Keratinocyte (primary cell): ENCODE data around the gene SEC16B. TPM values are rescaled to one million over a fixed set of nuclear protein-coding genes. Genes with fewer than 3 reads are reported as not detected.

Experiments
- DNase-seq: peaks from one replicate; pipeline ENCODE4 v3.0.0-alpha.2; 2011; ENCODE audit warnings: low read depth, missing footprints, low spot score
- FAIRE-seq: peaks from 2 replicates; lab custom pipeline; 2011; peaks lifted over from hg19 to GRCh38; lab: Jason Lieb, UNC
- H2AFZ ChIP-seq: 2 replicates; pipeline ENCODE4 v1.6.0; 2012; ENCODE audit warnings: low read length, control low read depth, inconsistent platforms; ENCODE audit not compliant: control insufficient read depth
- H3K27ac ChIP-seq: 2 replicates; pipeline ENCODE4 v1.5.1; 2011; ENCODE audit warnings: low read length; ENCODE audit not compliant: control insufficient read depth, insufficient read depth
- H3K27me3 ChIP-seq: 3 replicates; pipeline ENCODE4 v1.6.0; 2011; ENCODE audit warnings: low read length; ENCODE audit not compliant: control insufficient read depth, insufficient read depth; ENCODE audit errors: extremely low read depth
- H3K36me3 ChIP-seq, 2 experiments: 2 replicates in 1 of 2; 3 replicates in 1 of 2; pipeline ENCODE4 v1.5.1; 2011; ENCODE audit warnings: low read length in 2 of 2, mild to moderate bottlenecking in 1 of 2; ENCODE audit not compliant: control insufficient read depth in 2 of 2, insufficient read depth in 2 of 2; ENCODE audit errors: extremely low read depth in 1 of 2
- H3K4me1 ChIP-seq: 3 replicates; pipeline ENCODE4 v1.5.1; 2011; ENCODE audit warnings: low read length; ENCODE audit not compliant: control insufficient read depth, insufficient read depth; ENCODE audit errors: extremely low read depth
- H3K4me2 ChIP-seq: 3 replicates; pipeline ENCODE4 v1.6.0; 2011; ENCODE audit warnings: low read depth, low read length; ENCODE audit not compliant: control insufficient read depth, insufficient read depth; ENCODE audit errors: extremely low read depth
- H3K4me3 ChIP-seq, 3 experiments: fragments of 200-600 bp in 1 of 3; sonication (generic) in 1 of 3; 2 replicates in 2 of 3; 3 replicates in 1 of 3; pipeline ENCODE4 v1.5.1; 2011 to 2016; ENCODE audit warnings: low read length in 3 of 3, mild to moderate bottlenecking in 3 of 3, control low read depth in 2 of 3, inconsistent platforms in 1 of 3, low read depth in 1 of 3, mixed read lengths in 1 of 3, mixed run types in 1 of 3, moderate library complexity in 1 of 3; ENCODE audit not compliant: control insufficient read depth in 2 of 3, insufficient read depth in 2 of 3; ENCODE audit errors: extremely low read depth in 1 of 3
- H3K79me2 ChIP-seq: 2 replicates; pipeline ENCODE4 v1.6.0; 2012; ENCODE audit warnings: low read length; ENCODE audit not compliant: control insufficient read depth, insufficient read depth
- H3K9ac ChIP-seq: 3 replicates; pipeline ENCODE4 v1.6.0; 2011; ENCODE audit warnings: low read length; ENCODE audit not compliant: control insufficient read depth, insufficient read depth; ENCODE audit errors: extremely low read depth
- H3K9me1 ChIP-seq: 3 replicates; pipeline ENCODE4 v1.6.0; 2011; ENCODE audit warnings: low read length; ENCODE audit not compliant: control insufficient read depth, insufficient read depth; ENCODE audit errors: extremely low read depth
- H3K9me3 ChIP-seq: 2 replicates; pipeline ENCODE4 v1.5.1; 2012; ENCODE audit warnings: low read depth, low read length; ENCODE audit not compliant: control insufficient read depth
- H4K20me1 ChIP-seq: 3 replicates; pipeline ENCODE4 v1.6.0; 2011; ENCODE audit warnings: low read length; ENCODE audit not compliant: control insufficient read depth, insufficient read depth; ENCODE audit errors: extremely low read depth
- CTCF ChIP-seq, 3 experiments: IDR thresholded peaks in 1 of 3; conservative IDR thresholded peaks in 1 of 3; optimal IDR thresholded peaks in 1 of 3; 2 replicates in 2 of 3; 3 replicates in 1 of 3; pipeline versions ENCODE3 to v1.5.1; 2011; ENCODE audit warnings: low read length in 3 of 3, mild to moderate bottlenecking in 3 of 3, moderate library complexity in 2 of 3, control low read depth in 1 of 3, inconsistent platforms in 1 of 3; ENCODE audit not compliant: insufficient read depth in 2 of 3; ENCODE audit errors: extremely low read depth in 1 of 3
- EZH2 ChIP-seq: IDR thresholded peaks from one replicate; pipeline ENCODE4 v1.6.1; 2012; ENCODE audit warnings: inconsistent platforms, mild to moderate bottlenecking, low read length, moderate library complexity
- dilution Hi-C: fragments of 300-500 bp; cut with MboI; formaldehyde crosslinking; loops from one replicate; pipeline ENCODE4 v1.7.0; 2020; ENCODE audit warnings: low sequenced_read_pairs; ENCODE audit not compliant: extremely low pct_ligation_motif_present
- polyA plus RNA-seq, 5 experiments: library from polyadenylated mRNA; depleted of rRNA in 3 of 5; stranded (reverse) in 3 of 5; stranded (forward) in 1 of 5; unstranded in 1 of 5; fragments of >200 nt; gene quantifications; 1 replicate in 1 of 5; 2 replicates in 3 of 5; 3 replicates in 1 of 5; pipeline versions ENCODE4 v1.2.1 to v1.2.3, GENCODE V29; 2011 to 2012; ENCODE audit warnings: missing spikeins in 2 of 5, low read depth in 1 of 5, low replicate concordance in 1 of 5

The SEC16B gene
- polyA plus RNA-seq, 1 donor (not counting 4 experiments of a cell fraction or from before 2014, with no cell fraction given), result 1.2 TPM

DNA sequence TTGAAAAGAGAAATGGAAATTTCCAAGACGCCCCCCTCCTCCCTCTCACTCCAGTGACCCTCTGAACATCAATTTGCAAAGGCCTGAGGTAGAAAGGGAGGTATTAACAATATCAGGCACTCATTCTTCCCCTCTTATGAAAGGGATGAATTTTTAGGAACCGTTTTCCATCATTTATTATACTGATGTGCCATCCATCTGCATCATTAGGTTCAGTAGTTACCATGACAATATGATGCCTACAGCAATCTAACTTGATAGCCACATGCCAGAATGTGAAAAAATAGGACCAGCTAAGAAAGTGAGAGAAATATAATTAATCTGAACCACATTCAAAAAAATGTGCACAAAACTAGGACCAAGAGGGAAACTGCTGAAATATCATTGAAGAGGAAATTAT is 40.9 kb downstream of the SEC16B start:
- Histone ChIP-seq H3K36me3 (no peaks in the 10 kb centered on the region), H4K20me1 (no peaks in the 10 kb centered on the region), H3K4me3 (no peak overlapping the region), H2AFZ (no peak overlapping the region), H3K9me3 (no peaks in the 10 kb centered on the region), H3K4me2 (no peak overlapping the region), H3K27me3 (no peaks in the 10 kb centered on the region), H3K9ac (no peak overlapping the region), H3K27ac (no peak overlapping the region), H3K9me1 (no peaks in the 10 kb centered on the region), H3K4me1 (peaks cover 21% of the 10 kb centered on the region), H3K79me2 (no peaks in the 10 kb centered on the region)
- dilution Hi-C loops, result loop anchor here (25.0 kb wide), 1 partner anchor 667 kb away; no protein-coding TSS in a partner anchor
- no peak for DNase-seq
- no peak for FAIRE-seq
- TF ChIP-seq CTCF (optimal IDR thresholded peaks at IDR 0.05 in 1 of 3, IDR thresholded peaks at IDR 0.05 in 1 of 3, conservative IDR thresholded peaks at IDR 0.05 in 1 of 3; ENCODE audit: extremely low read depth in 1 of 3, insufficient read depth in 2 of 3, low read length in 3 of 3), result no peak
- TF ChIP-seq EZH2, result no peak

GRCh38 chr1:177928194-177928593 is 41.7 kb downstream of the SEC16B start:
- Histone ChIP-seq H2AFZ (peak overlapping the region; percentile 38), H3K4me3 (no peak overlapping the region), H3K9ac (no peak overlapping the region), H3K27me3 (no peaks in the 10 kb centered on the region), H4K20me1 (no peaks in the 10 kb centered on the region), H3K27ac (peak overlapping the region; percentile 17), H3K9me3 (no peaks in the 10 kb centered on the region), H3K9me1 (no peaks in the 10 kb centered on the region), H3K4me1 (peaks cover 21% of the 10 kb centered on the region), H3K36me3 (no peaks in the 10 kb centered on the region), H3K79me2 (no peaks in the 10 kb centered on the region), H3K4me2 (no peak overlapping the region)
- DNase-seq (no peak), FAIRE-seq (peak; percentile 57)
- dilution Hi-C loops, result loop anchor here (25.0 kb wide), 1 partner anchor 666 kb away; no protein-coding TSS in a partner anchor
- TF ChIP-seq EZH2, result no peak
- peak in 2 of 3 experiments; percentile 18 to 72 for TF ChIP-seq CTCF (optimal IDR thresholded peaks at IDR 0.05 in 1 of 3, IDR thresholded peaks at IDR 0.05 in 1 of 3, conservative IDR thresholded peaks at IDR 0.05 in 1 of 3; ENCODE audit: extremely low read depth in 1 of 3, insufficient read depth in 2 of 3, low read length in 3 of 3)
